Activated CD8-positive, alpha-beta T cell treated with anti-CD3 and anti-CD28 coated beads for 36 hours (primary cell): ENCODE data around the gene PHETA1. TPM values are rescaled to one million over a fixed set of nuclear protein-coding genes. Genes with fewer than 3 reads are reported as not detected.
A peak's percentile ranks its signal among the peaks of the same experiment; 100 is the strongest.
"Not testable (repeated sequence)": the region's sequence is repeated elsewhere in the genome, so short reads cannot be mapped to it uniquely, and the experiment has no call there.

Source experiments
- ATAC-seq: fragments of 200-7000 bp; cut with Tn5 transposase; one replicate; pipeline ENCODE4 v1.10.0; 2021; ENCODE audit warnings: mild to moderate bottlenecking, moderate library complexity
- CTCF ChIA-PET: fragments of 350-600 bp; sonication (Branson Sonifier 250); formaldehyde crosslinking; loops from one replicate; lab custom pipeline; 2021; ENCODE audit warnings: antibody characterized with exemption; lab: Charles Lee
- POLR2A ChIA-PET: fragments of 350-600 bp; sonication (Branson Sonifier 250); formaldehyde crosslinking; loops from one replicate; lab custom pipeline; 2021; ENCODE audit warnings: antibody characterized with exemption; lab: Charles Lee
- DNase-seq: peaks from one replicate; pipeline ENCODE4 v3.0.0-alpha.2; 2020
- H3K27ac Mint-ChIP-seq: one replicate; pipeline ENCODE4 v1.8.0; 2021; ENCODE audit warnings: mild to moderate bottlenecking, mixed read lengths
- H3K27me3 Mint-ChIP-seq: one replicate; pipeline ENCODE4 v1.8.0; 2021; ENCODE audit warnings: mixed read lengths
- H3K36me3 Mint-ChIP-seq: one replicate; pipeline ENCODE4 v1.8.0; 2021; ENCODE audit warnings: low read depth, mixed read lengths
- H3K4me1 Mint-ChIP-seq: one replicate; pipeline ENCODE4 v1.8.0; 2021; ENCODE audit warnings: low read depth, mixed read lengths
- H3K4me3 Mint-ChIP-seq: one replicate; pipeline ENCODE4 v1.8.0; 2021; ENCODE audit warnings: mild to moderate bottlenecking, moderate library complexity, mixed read lengths
- H3K9me3 Mint-ChIP-seq: one replicate; pipeline ENCODE4 v1.8.0; 2021; ENCODE audit warnings: mixed read lengths
- CTCF ChIP-seq: fragments of 200-600 bp; IDR thresholded peaks from one replicate; pipeline ENCODE4 v1.8.0; 2022; ENCODE audit warnings: antibody characterized with exemption, mild to moderate bottlenecking
- intact Hi-C: fragments of 100-400 bp; cut with micrococcal nuclease; formaldehyde crosslinking; loops from one replicate; pipeline ENCODE4 v1.10.0; 2022
- total RNA-seq, 2 experiments: library from RNA; stranded (reverse); gene quantifications; one replicate each; pipeline ENCODE4 v1.2.3, GENCODE V29; 2021

The PHETA1 gene
- total RNA-seq, 2 experiments from 2014 or later, result 1.2 to 1.7 TPM

GRCh38 chr12:111401167-111401605, 32.3 kb upstream of the PHETA1 start:
- intact Hi-C loops, result loop anchor here (5.0 kb wide), 1 partner anchor 41 kb away; no protein-coding TSS in a partner anchor
- peaks cover 8% of the 10 kb centered on the region for H3K9me3 Mint-ChIP-seq
- ATAC-seq (no peak), DNase-seq (no peak)
- peaks cover 58% of the 10 kb centered on the region for H3K4me1 Mint-ChIP-seq
- POLR2A ChIA-PET, result interaction anchor here (0.7 to 8.7 kb wide), 4 partner anchors 29 to 48 kb away, joined by 4 to 89 read pairs (median 16); no protein-coding TSS in a partner anchor
- CTCF ChIA-PET, result interaction anchor here (25.6 kb wide), 1 partner anchor 37 kb away, joined by 1222 read pairs; no protein-coding TSS in a partner anchor
- no peak overlapping the region for H3K27ac Mint-ChIP-seq
- peaks cover 4% of the 10 kb centered on the region for H3K36me3 Mint-ChIP-seq
- no peak for TF ChIP-seq CTCF
- no peak overlapping the region for H3K4me3 Mint-ChIP-seq
- no peaks in the 10 kb centered on the region for H3K27me3 Mint-ChIP-seq

- not testable (repeated sequence) for DNase-seq, ATAC-seq, H3K27me3 Mint-ChIP-seq, H3K36me3 Mint-ChIP-seq, H3K4me3 Mint-ChIP-seq, H3K9me3 Mint-ChIP-seq
- intact Hi-C loops, result loop anchor here (1.0 to 5.0 kb wide), 3 partner anchors 42 to 127 kb away; no protein-coding TSS in a partner anchor
- Mint-ChIP-seq H3K4me1 (peaks cover 58% of the 10 kb centered on the region), H3K27ac (peak overlapping the region; percentile 87)
- ChIA-PET POLR2A (interaction anchor here (0.6 to 5.3 kb wide), 6 partner anchors 35 to 221 kb away, joined by 3 to 28 read pairs (median 4); no protein-coding TSS in a partner anchor), CTCF (interaction anchor here (1.4 to 25.6 kb wide), 2 partner anchors 38 to 40 kb away, joined by 3 to 1222 read pairs; no protein-coding TSS in a partner anchor)
Measured at GRCh38 chr12:111399741-111400404, 31.0 kb upstream of the PHETA1 start.

- intact Hi-C loops, result loop anchor here (5.0 kb wide), 1 partner anchor 129 kb away; no protein-coding TSS in a partner anchor
- Mint-ChIP-seq H3K4me3 (no peak overlapping the region), H3K9me3 (peaks cover 8% of the 10 kb centered on the region), H3K27me3 (no peaks in the 10 kb centered on the region), H3K27ac (no peak overlapping the region), H3K4me1 (peaks cover 45% of the 10 kb centered on the region), H3K36me3 (peaks cover 4% of the 10 kb centered on the region)
- ChIA-PET CTCF (interaction anchor here (0.8 to 25.6 kb wide), 6 partner anchors 13 to 81 kb away, joined by 3 to 1222 read pairs (median 22); no protein-coding TSS in a partner anchor), POLR2A (interaction anchor here (0.6 to 5.3 kb wide), 6 partner anchors 18 to 949 kb away, joined by 3 to 28 read pairs (median 6); no protein-coding TSS in a partner anchor)
- DNase-seq (no peak), ATAC-seq (no peak)
- TF ChIP-seq CTCF, result no peak
Measured at GRCh38 chr12:111398530-111398929, 29.6 kb upstream of the PHETA1 start.

GRCh38 chr12:111396726-111397445, 28.0 kb upstream of the PHETA1 start:
- H3K9me3 Mint-ChIP-seq, result peaks cover 8% of the 10 kb centered on the region
- ChIA-PET CTCF (interaction anchor here (0.7 to 25.6 kb wide), 52 partner anchors 11 to 1022 kb away, joined by 3 to 1222 read pairs (median 6); partner anchors contain the start of genes BRAP, PHETA1 and SH2B3), POLR2A (interaction anchor here (0.5 to 5.3 kb wide), 13 partner anchors 25 to 133 kb away, joined by 3 to 28 read pairs (median 4); no protein-coding TSS in a partner anchor)
- H3K27ac Mint-ChIP-seq, result peak overlapping the region; percentile 87
- H3K27me3 Mint-ChIP-seq, result no peaks in the 10 kb centered on the region
- intact Hi-C loops, result loop anchor here (5.0 kb wide), 1 partner anchor 130 kb away; no protein-coding TSS in a partner anchor
- peak overlapping the region; percentile 70 for H3K4me3 Mint-ChIP-seq
- peaks cover 36% of the 10 kb centered on the region for H3K4me1 Mint-ChIP-seq
- ATAC-seq, result peak; percentile 75
- DNase-seq, result peak; percentile 89
- TF ChIP-seq CTCF, result peak; percentile 99
- H3K36me3 Mint-ChIP-seq, result peaks cover 4% of the 10 kb centered on the region

GRCh38 chr12:111396271-111396670, 27.4 kb upstream of the PHETA1 start:
- H3K4me3 Mint-ChIP-seq, H3K36me3 Mint-ChIP-seq, H3K27ac Mint-ChIP-seq, ATAC-seq, H3K9me3 Mint-ChIP-seq, DNase-seq, H3K27me3 Mint-ChIP-seq: not testable (repeated sequence)
- POLR2A ChIA-PET, result interaction anchor here (0.5 to 5.3 kb wide), 10 partner anchors 24 to 134 kb away, joined by 3 to 28 read pairs (median 4); no protein-coding TSS in a partner anchor
- CTCF ChIA-PET, result interaction anchor here (0.8 to 25.6 kb wide), 45 partner anchors 10 to 1021 kb away, joined by 3 to 1222 read pairs (median 7); partner anchors contain the start of genes BRAP, PHETA1 and SH2B3
- intact Hi-C loops, result loop anchor here (5.0 kb wide), 1 partner anchor 131 kb away; no protein-coding TSS in a partner anchor
- peaks cover 34% of the 10 kb centered on the region for H3K4me1 Mint-ChIP-seq
